DMS 273 treated with DMSO at 0.1 percent for 48 hours (cell line): ENCODE measurements around the gene TXK.

ENCODE experiments used
- DNase-seq: peaks from one replicate; lab custom pipeline; 2025; lab: John Stamatoyannopoulos, UW

TXK gene

GRCh38 chr4:48049483-48049882 lies 84.6 kb downstream of the TXK start:
- no peak for DNase-seq

GRCh38 chr4:48047896-48048295 lies 86.2 kb downstream of the TXK start:
- no peak for DNase-seq

GRCh38 chr4:48047421-48047844 lies 86.6 kb downstream of the TXK start:
- no peak for DNase-seq

GRCh38 chr4:48046059-48046458 lies 88.0 kb downstream of the TXK start:
- no peak for DNase-seq

DNA sequence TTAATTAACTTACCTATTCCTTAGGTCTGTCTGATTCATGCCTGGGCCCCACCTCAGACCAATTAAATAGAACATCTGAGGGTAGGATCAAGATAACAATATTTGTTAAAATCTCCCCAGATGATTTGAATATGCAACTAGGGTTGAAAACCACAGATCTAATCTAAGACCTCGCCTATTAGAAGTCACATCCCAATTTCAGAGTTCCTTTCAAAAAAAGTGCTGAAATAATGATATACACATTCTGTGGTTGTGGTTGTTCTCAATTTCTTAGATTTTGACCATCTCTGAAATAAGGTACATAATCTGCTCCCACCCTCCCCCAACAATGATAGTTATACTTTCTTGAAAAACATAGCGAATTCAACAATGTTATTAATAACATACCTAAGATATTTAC lies 89.8 kb downstream of the TXK start:
- no peak for DNase-seq

- DNase-seq = no peak
Measured at GRCh38 chr4:48043504-48043903, 90.5 kb downstream of the TXK start.

- DNase-seq = no peak
Measured at GRCh38 chr4:48042979-48043461, 91.0 kb downstream of the TXK start.

GRCh38 chr4:48041535-48042137 lies 92.4 kb downstream of the TXK start:
- DNase-seq = no peak

- DNase-seq = no peak
Measured at GRCh38 chr4:48039561-48039960, 94.5 kb downstream of the TXK start.

DNA sequence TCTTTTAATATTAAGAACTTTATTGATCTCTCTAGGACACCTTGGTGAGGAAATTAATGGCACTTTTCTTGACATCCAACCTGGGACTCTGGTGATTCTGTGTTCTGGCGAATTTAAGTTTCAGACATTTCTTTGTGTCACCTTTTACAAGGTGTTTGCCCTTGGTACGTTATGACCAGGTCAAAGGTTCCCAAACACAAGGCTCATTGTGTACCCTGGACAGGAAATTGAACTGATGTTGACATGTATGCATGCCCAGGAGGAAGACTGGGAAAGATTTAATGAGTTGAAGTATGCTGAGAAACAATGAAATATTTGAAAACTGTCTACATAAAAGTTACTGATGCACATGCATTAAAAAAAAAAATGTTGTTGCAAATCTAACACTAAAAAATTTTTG lies 95.4 kb downstream of the TXK start:
- no peak for DNase-seq

GRCh38 chr4:48037117-48037462 lies 97.0 kb downstream of the TXK start:
- no peak for DNase-seq

DNA sequence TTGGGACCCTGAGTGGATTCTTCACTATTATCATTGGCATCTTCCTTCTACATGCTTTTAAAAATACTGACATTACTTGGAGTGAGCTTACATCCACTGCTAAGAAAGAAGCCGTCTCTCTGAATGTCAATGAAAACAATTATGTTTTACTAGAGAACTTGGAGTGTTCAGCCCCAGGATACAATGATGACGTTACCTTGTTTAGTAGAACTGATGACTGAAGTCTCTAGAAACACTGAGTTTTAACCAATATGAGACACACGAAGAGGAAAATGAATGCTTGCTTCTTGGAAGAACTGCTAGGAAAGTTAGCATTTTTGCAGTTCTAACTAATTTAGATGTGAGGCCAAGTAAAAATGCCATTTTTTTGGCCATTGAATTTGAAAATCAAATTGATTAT lies 98.1 kb downstream of the TXK start:
- no peak for DNase-seq

DNA sequence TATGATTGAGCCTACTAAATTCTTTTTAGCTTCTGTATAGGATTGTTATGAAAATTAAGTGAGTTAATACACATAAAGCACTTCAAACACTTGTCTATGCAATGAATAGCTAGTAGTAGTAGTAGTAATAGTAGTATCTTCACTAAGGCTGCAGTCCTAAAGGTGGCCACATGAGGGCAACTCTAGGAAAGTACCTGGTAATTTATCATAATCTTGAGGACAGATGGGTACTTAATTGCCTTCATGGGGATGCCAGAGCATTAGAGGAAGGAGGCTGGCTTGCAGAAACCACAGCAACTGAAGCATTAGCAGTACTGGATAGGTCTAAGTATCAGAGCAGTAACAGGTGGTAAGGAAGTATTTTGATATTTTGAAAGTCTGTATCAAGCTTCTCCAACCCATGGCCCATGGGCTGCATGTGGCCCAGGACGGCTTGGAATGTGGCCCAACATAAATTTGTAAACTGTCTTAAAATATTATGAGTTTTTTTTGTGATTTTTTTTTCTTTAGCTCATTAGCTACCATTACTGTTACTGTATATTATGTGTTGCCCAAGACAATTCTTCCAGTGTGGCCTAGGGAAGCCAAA lies 100.1 kb downstream of the TXK start:
- peak; percentile 62 for DNase-seq

GRCh38 chr4:48033412-48033811 lies 100.6 kb downstream of the TXK start:
- DNase-seq = no peak

- DNase-seq = no peak
Measured at GRCh38 chr4:48032721-48033120, 101.3 kb downstream of the TXK start.

- no peak for DNase-seq
Measured at GRCh38 chr4:48031802-48032525, 102.1 kb downstream of the TXK start.

DNA sequence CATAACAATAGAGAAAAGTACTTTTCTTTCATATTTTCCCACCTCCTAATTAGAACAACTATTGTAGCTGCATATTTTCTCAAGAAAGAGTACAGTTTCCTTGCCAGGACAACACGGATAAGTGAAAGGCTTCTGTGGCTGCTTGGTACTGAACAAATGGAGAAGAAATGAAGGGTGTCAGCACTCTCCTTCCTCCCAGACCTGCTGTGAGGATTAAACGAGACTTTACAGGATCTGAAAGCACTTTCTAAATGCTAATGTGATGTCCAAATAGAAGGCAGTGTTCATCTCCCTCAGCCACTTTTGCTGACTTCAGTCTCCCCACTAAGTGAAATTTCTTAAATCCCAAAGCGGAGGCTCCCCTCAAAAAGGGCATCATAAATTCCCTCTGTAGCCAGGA lies 103.6 kb downstream of the TXK start:
- DNase-seq = no peak

- DNase-seq = no peak
Measured at GRCh38 chr4:48028696-48029095, 105.4 kb downstream of the TXK start.

DNA sequence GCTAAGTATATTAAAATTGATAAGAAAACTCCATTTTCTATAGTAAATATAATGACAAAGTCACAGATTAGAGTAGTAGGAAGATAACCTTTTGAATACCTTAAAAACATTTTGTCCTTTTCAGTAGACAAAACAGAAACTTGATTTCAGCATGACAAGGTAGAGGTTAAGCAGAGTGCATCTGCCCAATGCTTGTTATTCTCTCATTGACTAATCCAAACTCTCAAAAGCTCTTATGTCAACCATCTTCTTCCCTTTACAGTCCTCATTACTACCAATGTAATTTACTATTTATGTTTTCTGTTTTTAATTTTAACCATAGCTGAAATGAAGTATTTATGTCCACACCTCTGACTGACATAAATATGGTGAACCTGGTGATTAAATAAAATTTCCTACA lies 106.4 kb downstream of the TXK start:
- no peak for DNase-seq

DNA sequence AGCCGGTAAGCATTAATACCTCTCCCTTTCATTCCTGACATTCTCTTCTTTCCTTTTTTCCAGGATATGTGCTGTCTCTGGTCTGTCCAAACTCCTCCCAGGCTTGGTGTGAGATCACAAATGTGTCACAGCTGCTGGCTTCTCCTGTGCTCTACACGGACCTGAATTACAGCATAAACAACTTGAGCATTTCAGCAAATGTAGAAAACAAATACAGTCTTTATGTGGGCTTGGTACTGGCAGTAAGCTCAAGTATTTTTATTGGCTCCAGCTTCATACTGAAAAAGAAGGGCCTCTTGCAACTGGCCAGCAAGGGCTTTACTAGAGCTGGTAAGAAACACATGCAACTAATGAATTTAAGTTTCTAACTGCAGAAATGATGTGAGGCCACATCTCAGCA lies 109.0 kb downstream of the TXK start:
- no peak for DNase-seq

DNA sequence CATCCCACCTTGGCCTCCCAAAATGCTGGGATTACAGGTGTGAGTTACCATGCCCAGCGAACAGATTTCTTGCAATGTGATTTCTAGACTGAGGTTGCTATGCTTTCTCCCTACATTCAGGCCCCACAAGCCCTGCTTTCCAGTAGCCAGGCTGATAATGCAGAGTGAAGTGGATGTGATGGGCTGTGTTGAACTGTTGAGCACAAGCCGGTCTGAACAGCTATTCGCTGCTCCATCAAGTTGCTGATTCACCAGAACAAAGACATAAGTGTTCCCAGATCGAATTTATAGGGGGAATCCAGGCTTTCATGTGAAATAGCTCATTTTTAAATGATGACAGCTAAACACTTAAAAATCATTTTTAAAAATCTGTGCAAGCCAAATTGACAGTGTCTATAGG lies 109.5 kb downstream of the TXK start:
- no peak for DNase-seq

- DNase-seq = no peak
Measured at GRCh38 chr4:48022192-48022799, 111.8 kb downstream of the TXK start.

- DNase-seq = no peak
Measured at GRCh38 chr4:48021100-48021499, 113.0 kb downstream of the TXK start.
